ENCODE measurements around the gene QSER1.

- TF ChIP-seq, protein P1, sequence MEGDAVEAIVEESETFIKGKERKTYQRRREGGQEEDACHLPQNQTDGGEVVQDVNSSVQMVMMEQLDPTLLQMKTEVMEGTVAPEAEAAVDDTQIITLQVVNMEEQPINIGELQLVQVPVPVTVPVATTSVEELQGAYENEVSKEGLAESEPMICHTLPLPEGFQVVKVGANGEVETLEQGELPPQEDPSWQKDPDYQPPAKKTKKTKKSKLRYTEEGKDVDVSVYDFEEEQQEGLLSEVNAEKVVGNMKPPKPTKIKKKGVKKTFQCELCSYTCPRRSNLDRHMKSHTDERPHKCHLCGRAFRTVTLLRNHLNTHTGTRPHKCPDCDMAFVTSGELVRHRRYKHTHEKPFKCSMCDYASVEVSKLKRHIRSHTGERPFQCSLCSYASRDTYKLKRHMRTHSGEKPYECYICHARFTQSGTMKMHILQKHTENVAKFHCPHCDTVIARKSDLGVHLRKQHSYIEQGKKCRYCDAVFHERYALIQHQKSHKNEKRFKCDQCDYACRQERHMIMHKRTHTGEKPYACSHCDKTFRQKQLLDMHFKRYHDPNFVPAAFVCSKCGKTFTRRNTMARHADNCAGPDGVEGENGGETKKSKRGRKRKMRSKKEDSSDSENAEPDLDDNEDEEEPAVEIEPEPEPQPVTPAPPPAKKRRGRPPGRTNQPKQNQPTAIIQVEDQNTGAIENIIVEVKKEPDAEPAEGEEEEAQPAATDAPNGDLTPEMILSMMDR (IDR thresholded peaks at IDR 0.05), result no peak
- TF ChIP-seq POLR2A (IDR thresholded peaks at IDR 0.05), result no peak
Observed at GRCh38 chr11:33025339-33025722, 132.7 kb downstream of the QSER1 start.

Data from body of pancreas (tissue), 4 donors.